CD4-positive, alpha-beta T cell treated with Interleukin-2 at 100 ng/mL for 4 hours (primary cell): Measurements from ENCODE around the gene CYP4V2.
A peak's percentile ranks its signal among the peaks of the same experiment; 100 is the strongest.

ENCODE experiments used
- DNase-seq: peaks from one replicate; pipeline ENCODE4 v3.0.0-alpha.2; 2020; ENCODE audit warnings: low spot score

Gene CYP4V2

GRCh38 chr4:186188107-186188506 is 3.3 kb upstream of the CYP4V2 start:
- no peak for DNase-seq

DNA sequence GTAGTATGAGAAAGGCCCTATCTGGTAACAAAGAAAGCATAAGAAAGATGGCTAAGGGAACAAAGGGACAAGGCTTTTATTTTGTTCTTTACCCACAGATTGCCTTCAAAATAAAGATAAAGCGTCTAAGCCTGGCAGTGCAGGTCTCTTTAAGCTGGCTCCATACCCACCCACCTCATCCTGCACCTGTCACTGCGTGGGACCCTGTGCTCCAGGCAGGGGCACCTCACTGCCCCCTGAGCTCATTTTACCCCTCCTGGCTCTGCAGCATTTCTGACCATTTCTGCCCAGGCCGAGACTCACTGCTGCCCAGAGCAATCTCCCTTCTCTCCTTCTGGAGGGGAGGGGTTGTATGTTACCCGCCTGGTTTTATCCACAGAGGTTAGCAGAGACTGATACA is 1.7 kb upstream of the CYP4V2 start:
- DNase-seq: no peak

DNA sequence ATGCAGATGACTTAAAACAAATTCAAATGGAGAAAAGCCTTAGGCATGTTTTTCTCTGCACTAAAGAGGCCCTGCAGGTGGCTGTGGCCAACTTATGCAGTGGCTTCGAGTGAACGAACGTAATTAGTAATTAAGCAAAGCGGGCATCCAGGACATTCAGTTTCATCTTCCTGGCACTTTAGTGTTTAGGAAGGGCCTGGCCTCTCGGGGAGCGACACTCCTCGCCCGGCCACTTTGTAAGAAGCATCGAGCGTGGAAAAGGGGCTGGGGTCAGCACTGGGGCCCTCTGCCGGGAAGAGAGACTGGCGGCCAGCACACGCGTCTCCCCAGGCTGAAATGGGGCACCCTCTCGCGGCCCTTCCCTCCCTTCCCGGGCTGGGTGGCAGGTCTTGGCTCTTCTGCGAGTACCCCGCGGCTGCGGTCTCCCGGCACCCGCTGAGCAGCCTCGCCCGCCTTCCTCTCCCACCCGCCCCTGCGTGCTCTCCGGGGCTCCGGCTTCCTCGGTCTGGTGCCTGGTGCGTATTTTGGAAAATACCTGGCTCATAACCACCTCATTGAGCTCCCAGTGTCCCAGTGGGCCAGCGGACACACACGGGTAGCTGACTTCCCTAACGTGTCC is 677 bp upstream of the CYP4V2 start:
- DNase-seq: peak; percentile 38

GRCh38 chr4:186192066-186192612 is 772 bp downstream of the CYP4V2 start:
- peak; percentile 31 for DNase-seq

GRCh38 chr4:186193851-186194250 is 2.5 kb downstream of the CYP4V2 start:
- no peak for DNase-seq

- no peak for DNase-seq
Measured at GRCh38 chr4:186196063-186196462, 4.7 kb downstream of the CYP4V2 start.

DNA sequence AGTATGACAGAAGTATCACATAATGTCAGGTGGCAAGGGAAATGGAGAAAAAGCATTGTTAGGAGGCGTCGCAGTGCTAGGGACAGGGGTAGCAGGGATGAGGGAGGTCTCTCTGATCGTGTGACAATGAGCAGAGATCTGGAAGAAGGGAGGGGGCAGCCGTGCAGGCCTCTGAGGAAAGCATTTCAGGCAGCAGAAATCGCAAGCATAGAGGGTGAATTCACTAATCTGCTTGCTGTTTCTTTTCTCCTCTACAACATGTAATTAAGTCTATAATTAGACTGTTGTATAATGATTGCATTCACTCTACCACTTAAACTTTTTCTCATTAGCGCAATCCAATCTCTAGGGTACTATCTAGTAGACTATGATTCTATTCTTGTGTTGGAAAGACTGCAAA is 9.1 kb downstream of the CYP4V2 start:
- no peak for DNase-seq

DNA sequence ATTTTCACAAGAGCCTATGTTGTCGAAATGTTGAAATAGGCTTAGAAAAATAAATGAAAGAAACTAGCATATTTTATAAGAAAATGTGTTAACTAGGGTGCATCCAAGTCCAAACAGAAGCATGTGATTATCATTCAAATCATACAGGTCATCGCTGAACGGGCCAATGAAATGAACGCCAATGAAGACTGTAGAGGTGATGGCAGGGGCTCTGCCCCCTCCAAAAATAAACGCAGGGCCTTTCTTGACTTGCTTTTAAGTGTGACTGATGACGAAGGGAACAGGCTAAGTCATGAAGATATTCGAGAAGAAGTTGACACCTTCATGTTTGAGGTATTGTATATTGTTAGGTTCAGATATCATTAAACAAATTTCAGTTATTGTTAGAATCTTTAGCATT is 9.6 kb downstream of the CYP4V2 start:
- no peak for DNase-seq

GRCh38 chr4:186201535-186202230 is 10.3 kb downstream of the CYP4V2 start:
- peak; percentile 60 for DNase-seq

- DNase-seq: no peak
Measured at GRCh38 chr4:186202490-186203140, 11.2 kb downstream of the CYP4V2 start.

- DNase-seq: no peak
Measured at GRCh38 chr4:186203406-186203805, 12.0 kb downstream of the CYP4V2 start.

DNA sequence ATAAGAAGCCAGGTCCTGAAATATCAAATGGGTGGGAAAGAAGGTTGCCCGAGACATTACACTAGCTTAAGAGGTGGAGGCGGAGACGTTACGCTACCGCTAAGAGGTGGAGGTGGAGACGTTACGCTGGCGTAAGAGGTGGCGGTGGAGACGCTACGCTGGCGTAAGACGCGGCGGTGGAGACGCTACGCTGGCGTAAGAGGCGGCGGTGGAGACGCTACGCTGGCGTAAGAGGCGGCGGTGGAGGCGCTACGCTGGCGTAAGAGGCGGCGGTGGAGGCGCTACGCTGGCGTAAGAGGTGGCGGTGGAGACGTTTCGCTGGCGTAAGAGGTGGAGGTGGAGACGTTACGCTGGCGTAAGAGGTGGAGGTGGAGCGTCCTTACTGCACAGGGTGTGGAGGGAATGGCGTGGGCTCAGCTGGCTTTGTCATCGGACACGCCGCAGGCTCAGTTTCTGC is 12.8 kb downstream of the CYP4V2 start:
- no peak for DNase-seq

DNA sequence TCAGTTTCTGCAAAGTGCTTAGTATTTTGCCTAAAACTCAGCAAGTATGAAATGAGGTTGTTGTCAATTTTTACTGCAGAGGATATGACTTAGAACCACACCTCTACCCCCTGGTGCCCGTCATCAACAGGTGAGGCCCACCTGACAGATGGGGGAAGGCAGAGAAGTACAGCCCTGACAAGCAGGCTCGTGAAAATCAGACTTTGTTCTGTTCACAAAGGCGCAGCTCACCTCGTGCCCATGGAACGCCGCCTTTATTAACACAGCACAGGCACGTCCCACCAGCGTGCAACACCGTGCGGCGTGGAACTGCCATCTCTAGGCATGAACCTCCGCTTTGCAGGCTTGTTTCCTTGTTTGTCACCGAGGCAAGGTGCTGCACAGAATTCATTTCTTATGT is 13.3 kb downstream of the CYP4V2 start:
- DNase-seq: no peak

- DNase-seq: no peak
Measured at GRCh38 chr4:186205156-186205555, 13.8 kb downstream of the CYP4V2 start.

DNA sequence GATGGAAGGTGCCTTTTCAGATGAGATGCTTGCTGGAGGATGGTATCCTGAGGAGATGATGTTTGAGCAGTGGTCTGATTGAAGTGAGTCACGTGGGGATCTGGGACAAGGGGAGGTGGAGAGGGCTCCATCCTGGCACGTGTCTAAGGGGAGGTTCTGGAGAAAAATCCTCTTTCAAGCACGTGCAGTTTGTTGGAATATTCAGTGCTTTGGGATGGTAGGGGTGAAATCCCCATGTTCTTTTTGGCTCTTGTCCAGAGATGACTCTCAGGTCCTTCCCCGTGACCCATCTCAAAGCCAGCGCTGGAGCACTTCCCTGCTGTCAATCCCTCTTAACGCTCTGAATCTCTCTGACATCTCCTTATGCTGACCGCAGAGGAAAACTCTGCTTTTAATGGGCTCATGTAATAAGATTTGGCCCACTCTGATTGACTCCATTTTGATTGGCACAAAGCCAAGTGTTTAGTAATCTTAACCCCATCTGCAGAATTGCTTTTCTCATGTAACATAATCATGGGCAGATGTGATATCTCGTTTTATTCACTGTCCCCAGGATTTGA is 25.2 kb downstream of the CYP4V2 start:
- DNase-seq: no peak

GRCh38 chr4:186217733-186218293 is 26.4 kb downstream of the CYP4V2 start:
- no peak for DNase-seq

DNA sequence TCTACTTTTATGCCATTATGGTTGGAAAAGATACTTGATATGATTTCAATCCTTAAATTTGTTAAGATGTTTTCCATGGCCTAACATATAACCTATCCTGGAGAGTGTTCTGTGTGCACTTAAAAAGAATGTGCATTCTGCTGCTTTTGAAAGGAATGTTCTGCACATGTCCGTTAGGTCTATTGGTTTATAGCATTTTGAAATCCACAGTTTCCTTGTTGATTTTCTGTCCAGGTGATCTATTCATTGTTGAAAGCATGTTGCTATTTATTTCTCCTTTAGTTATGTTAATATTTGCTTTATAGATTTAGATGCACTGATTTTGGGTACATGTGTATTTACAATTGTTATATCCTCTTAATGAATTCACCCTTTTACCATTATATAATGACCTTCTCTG is 30.3 kb downstream of the CYP4V2 start:
- DNase-seq: no peak

DNA sequence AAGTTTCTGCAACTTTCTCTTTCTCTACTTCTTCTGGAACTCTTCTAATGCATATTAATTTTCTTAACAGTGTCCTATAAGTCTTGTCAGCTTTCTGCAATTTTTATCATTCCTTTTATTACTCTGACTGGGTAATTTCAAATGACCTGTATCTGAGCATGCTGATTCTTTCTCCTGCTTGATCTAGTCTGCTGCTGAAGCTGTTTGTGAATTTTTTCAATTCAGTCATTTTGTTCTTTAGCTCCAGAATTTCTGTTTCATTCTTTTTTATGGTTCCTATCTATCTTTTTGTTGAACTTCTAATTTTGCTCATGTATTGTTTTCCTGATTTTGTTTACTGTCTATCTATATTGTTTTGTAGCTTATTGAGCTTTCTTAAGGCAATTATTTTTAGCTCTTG is 34.5 kb downstream of the CYP4V2 start:
- no peak for DNase-seq

DNA sequence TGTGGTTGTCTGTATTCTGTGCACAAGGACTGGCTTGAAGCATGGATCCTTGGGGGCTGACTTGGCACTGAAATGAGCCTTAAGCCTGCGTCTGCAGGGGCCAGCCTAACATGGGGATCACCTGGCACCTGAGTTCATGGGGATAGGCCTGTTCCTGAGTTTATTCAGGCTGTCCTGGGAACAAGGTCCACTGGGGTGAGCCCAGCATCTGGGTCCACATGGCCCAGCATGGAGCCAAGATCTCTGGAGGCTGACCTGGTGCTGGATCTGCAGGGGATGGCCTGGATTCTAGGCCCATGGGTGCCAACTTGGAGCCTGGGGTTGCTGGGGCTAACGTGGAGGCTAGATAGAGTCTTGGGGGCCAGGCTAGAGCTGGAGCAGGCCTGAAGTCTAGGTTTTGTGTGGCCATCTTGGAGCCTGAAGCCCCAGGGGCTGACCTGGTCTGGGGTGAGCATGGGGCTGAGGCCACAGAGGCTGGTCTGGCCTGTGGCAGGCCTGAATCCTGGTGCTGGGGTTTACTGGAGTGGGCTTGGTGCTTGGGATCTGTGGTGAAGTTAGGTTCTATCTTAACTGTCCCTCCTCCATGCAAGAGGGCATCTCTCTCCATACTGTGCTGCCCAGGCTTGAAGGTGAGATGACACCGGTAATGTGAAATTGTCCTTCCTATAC is 35.3 kb downstream of the CYP4V2 start:
- DNase-seq: no peak

DNA sequence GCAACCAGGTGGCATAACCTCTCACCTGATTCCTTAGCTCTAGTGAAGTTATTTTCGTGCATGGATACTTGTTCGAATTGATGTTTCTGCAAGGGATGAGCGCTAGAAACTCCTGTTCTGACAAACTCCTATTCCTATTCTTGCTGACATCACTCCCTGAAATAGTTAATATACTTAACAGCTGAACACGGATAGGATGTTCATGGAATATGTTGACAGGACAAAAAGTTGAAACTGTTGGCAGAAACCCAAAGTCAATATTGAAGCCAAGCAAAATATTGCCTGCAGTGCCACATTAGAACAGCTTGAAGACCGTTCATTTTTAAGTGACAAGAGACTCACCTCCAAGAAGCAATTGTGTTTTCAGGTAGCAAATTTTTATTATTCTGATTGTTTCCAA is 35.9 kb downstream of the CYP4V2 start, which contains the start of gene KLKB1:
Gene KLKB1, plus strand, starts transcription at position 287 of the 400 bp plus-strand sequence. CDS start 689 bp downstream, outside the sequence.
- DNase-seq: no peak

DNA sequence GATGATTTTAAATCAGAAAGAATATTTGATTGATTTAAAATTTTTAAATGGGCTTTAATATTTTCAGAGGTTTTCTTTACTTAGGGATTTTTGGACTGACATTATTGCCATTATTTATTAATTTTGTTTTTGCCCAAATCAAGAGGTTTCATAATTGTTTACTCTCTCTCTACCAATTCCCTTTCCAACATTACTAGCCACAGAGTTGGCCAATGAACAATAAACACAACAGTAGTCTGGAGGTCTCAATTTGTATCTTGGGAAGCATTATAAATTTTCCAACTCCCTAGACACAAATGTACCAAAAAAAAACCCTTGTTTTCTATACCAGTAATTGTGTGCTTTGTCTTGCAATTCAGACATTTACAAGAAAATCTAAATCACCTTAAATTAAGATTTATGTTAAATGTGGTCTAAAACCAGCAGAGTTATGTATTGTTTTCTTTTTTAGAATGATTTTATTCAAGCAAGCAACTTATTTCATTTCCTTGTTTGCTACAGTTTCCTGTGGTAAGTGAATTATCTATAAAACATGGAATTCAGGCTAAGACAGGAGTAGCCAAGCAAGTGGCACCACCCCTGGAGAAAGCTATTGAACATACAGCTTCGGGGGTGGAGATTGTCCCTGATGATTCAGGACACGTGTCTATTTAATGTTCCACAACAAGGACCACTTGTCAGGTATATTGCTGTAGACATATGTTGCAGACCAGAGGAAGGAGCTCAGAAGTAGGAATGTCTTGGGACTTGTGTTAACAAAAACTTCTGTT is 36.6 kb downstream of the CYP4V2 start:
- no peak for DNase-seq
